Measurements from ENCODE around the gene USE1. TPM values are rescaled to one million over a fixed set of nuclear protein-coding genes. Genes with fewer than 3 reads are reported as not detected.

USE1 gene
- total RNA-seq, 1 donor, result 25.7 TPM

GRCh38 chr19:17243830-17244617 lies 28.9 kb downstream of the USE1 start:
- H3K4me1 ChIP-seq (ENCODE audit: insufficient read depth, low read length), result peaks cover 30% of the 10 kb centered on the region
- TF ChIP-seq, protein P1, sequence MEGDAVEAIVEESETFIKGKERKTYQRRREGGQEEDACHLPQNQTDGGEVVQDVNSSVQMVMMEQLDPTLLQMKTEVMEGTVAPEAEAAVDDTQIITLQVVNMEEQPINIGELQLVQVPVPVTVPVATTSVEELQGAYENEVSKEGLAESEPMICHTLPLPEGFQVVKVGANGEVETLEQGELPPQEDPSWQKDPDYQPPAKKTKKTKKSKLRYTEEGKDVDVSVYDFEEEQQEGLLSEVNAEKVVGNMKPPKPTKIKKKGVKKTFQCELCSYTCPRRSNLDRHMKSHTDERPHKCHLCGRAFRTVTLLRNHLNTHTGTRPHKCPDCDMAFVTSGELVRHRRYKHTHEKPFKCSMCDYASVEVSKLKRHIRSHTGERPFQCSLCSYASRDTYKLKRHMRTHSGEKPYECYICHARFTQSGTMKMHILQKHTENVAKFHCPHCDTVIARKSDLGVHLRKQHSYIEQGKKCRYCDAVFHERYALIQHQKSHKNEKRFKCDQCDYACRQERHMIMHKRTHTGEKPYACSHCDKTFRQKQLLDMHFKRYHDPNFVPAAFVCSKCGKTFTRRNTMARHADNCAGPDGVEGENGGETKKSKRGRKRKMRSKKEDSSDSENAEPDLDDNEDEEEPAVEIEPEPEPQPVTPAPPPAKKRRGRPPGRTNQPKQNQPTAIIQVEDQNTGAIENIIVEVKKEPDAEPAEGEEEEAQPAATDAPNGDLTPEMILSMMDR (IDR thresholded peaks at IDR 0.05; ENCODE audit: extremely low read depth, low read depth, low read length), result no peak
- peak overlapping the region; percentile 91 for H3K4me3 ChIP-seq (ENCODE audit: insufficient read depth, low read length)
- H3K79me2 ChIP-seq (ENCODE audit: insufficient read depth, low read length), result peaks cover 46% of the 10 kb centered on the region
- peaks cover 2% of the 10 kb centered on the region for H3K36me3 ChIP-seq (ENCODE audit: insufficient read depth, low read length)
- peaks cover 26% of the 10 kb centered on the region for H4K20me1 ChIP-seq (ENCODE audit: insufficient read depth, low read length)
- H3K27ac ChIP-seq (ENCODE audit: low read depth, low read length), result peak overlapping the region; percentile 37
- no peaks in the 10 kb centered on the region for H3K9me3 ChIP-seq (ENCODE audit: low read depth, low read length)
- DNase-seq (ENCODE audit: insufficient read length, low spot score, missing footprints), result peak; percentile 95
- H3K4me2 ChIP-seq (ENCODE audit: insufficient read depth, low read length), result peak overlapping the region; percentile 92
- H3K27me3 ChIP-seq (ENCODE audit: insufficient read depth, low read length), result no peaks in the 10 kb centered on the region
- H2AFZ ChIP-seq (ENCODE audit: low read length), result peak overlapping the region; percentile 70

- peak overlapping the region; percentile 92 for H3K4me2 ChIP-seq (ENCODE audit: insufficient read depth, low read length)
- H3K4me1 ChIP-seq (ENCODE audit: insufficient read depth, low read length), result peaks cover 32% of the 10 kb centered on the region
- no peak overlapping the region for H3K27ac ChIP-seq (ENCODE audit: low read depth, low read length)
- peaks cover 26% of the 10 kb centered on the region for H4K20me1 ChIP-seq (ENCODE audit: insufficient read depth, low read length)
- peak; percentile 93 for DNase-seq (ENCODE audit: insufficient read length, low spot score, missing footprints)
- H3K27me3 ChIP-seq (ENCODE audit: insufficient read depth, low read length), result no peaks in the 10 kb centered on the region
- no peaks in the 10 kb centered on the region for H3K9me3 ChIP-seq (ENCODE audit: low read depth, low read length)
- peak overlapping the region; percentile 91 for H3K4me3 ChIP-seq (ENCODE audit: insufficient read depth, low read length)
- TF ChIP-seq, protein P1 (IDR thresholded peaks at IDR 0.05; ENCODE audit: extremely low read depth, low read depth, low read length), result no peak
- H3K79me2 ChIP-seq (ENCODE audit: insufficient read depth, low read length), result peaks cover 46% of the 10 kb centered on the region
- no peak overlapping the region for H2AFZ ChIP-seq (ENCODE audit: low read length)
- H3K36me3 ChIP-seq (ENCODE audit: insufficient read depth, low read length), result peaks cover 2% of the 10 kb centered on the region
These were observed 29.7 kb downstream of the USE1 start for GRCh38 chr19:17244618-17245534.

DNA sequence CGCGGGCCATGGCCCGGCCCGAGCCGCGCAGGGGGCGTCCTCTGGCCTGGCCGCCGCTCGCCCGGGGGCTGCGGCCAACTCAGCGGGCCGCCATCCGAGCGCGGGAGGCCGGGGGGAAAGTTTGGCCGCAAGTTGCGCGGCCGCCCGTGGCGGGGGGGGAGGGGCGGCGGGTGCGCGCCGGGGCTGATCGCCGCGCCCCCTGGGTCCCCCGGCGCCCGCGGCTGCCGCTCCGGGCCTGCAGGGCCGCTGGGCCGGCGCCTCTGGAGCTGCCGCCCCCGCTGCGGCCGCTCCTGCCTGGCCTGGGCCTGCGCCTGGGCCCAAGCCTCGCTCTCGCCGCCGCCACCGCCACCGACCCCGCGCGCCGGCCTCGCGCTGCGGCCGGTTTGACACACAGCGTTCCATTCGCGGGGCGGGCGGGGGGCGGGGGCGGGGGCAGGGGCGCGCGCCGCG lies 30.4 kb downstream of the USE1 start, which contains the start of gene NR2F6:
Gene NR2F6, minus strand, starts transcription at position 385 of the 450 bp plus-strand sequence. CDS start 699 bp downstream, outside the sequence.
- Histone ChIP-seq H3K27ac (ENCODE audit: low read depth, low read length) (no peak within 1 kb of the TSS), H3K79me2 (ENCODE audit: insufficient read depth, low read length) (peaks cover 42% of the 10 kb centered on the region), H4K20me1 (ENCODE audit: insufficient read depth, low read length) (peaks cover 25% of the 10 kb centered on the region), H3K9me3 (ENCODE audit: low read depth, low read length) (no peaks in the 10 kb centered on the region), H3K4me1 (ENCODE audit: insufficient read depth, low read length) (peaks cover 32% of the 10 kb centered on the region), H3K27me3 (ENCODE audit: insufficient read depth, low read length) (no peaks in the 10 kb centered on the region), H3K36me3 (ENCODE audit: insufficient read depth, low read length) (peaks cover 2% of the 10 kb centered on the region), H3K4me2 (ENCODE audit: insufficient read depth, low read length) (peak within 1 kb of the TSS; percentile 92), H3K4me3 (ENCODE audit: insufficient read depth, low read length) (peak within 1 kb of the TSS; percentile 91), H2AFZ (ENCODE audit: low read length) (peak within 1 kb of the TSS; percentile 76)
- TF ChIP-seq, protein P1 (IDR thresholded peaks at IDR 0.05; ENCODE audit: extremely low read depth, low read depth, low read length), result no peak
- no peak for DNase-seq (ENCODE audit: insufficient read length, low spot score, missing footprints)

Measured in osteoblast (primary cell).